MM.1S (cell line): Measurements from ENCODE around the gene KCNH1.

ENCODE experiments used
- DNase-seq: peaks from one replicate; pipeline ENCODE4 v3.0.0-alpha.2; 2015
- H2AFZ ChIP-seq: fragments of 300-600 bp; sonication (generic); 2 replicates; pipeline ENCODE4 v1.6.0; 2016; ENCODE audit warnings: antibody characterized with exemption, low read length
- H3F3A ChIP-seq: fragments of 300-600 bp; sonication (generic); 2 replicates; pipeline ENCODE4 v1.6.1; 2016; ENCODE audit warnings: mild to moderate bottlenecking, antibody characterized with exemption, low read length, moderate library complexity, mixed read lengths; ENCODE audit not compliant: insufficient read depth
- H3K27ac ChIP-seq: fragments of 300-600 bp; sonication (generic); 2 replicates; pipeline ENCODE4 v1.5.1; 2016; ENCODE audit warnings: mild to moderate bottlenecking, low read length
- H3K27me3 ChIP-seq: fragments of 300-600 bp; sonication (generic); replicated peaks from 2 replicates; pipeline ENCODE4 v1.6.0; 2016; ENCODE audit warnings: low read length; ENCODE audit not compliant: insufficient read depth
- H3K36me3 ChIP-seq: fragments of 300-600 bp; sonication (generic); replicated peaks from 2 replicates; pipeline ENCODE4 v1.6.1; 2016; ENCODE audit warnings: mild to moderate bottlenecking, low read length, mixed read lengths; ENCODE audit not compliant: insufficient read depth
- H3K4me1 ChIP-seq: fragments of 300-600 bp; sonication (generic); 2 replicates; pipeline ENCODE4 v1.6.1; 2016; ENCODE audit warnings: low read length, mixed read lengths
- H3K4me2 ChIP-seq: fragments of 300-600 bp; sonication (generic); 2 replicates; pipeline ENCODE4 v1.6.0; 2016; ENCODE audit warnings: low read depth, low read length
- H3K4me3 ChIP-seq: fragments of 300-600 bp; sonication (generic); 2 replicates; pipeline ENCODE4 v1.5.1; 2016; ENCODE audit warnings: low read length, mixed read lengths
- H3K79me2 ChIP-seq: fragments of 300-600 bp; sonication (generic); 2 replicates; pipeline ENCODE4 v1.6.1; 2016; ENCODE audit warnings: mixed run types, low read length, mixed read lengths
- H3K9ac ChIP-seq: fragments of 300-600 bp; sonication (generic); 2 replicates; pipeline ENCODE4 v1.6.1; 2016; ENCODE audit warnings: low read length, mixed read lengths
- H3K9me2 ChIP-seq: fragments of 300-600 bp; sonication (generic); replicated peaks from 2 replicates; pipeline ENCODE4 v1.6.1; 2016; ENCODE audit warnings: mild to moderate bottlenecking, low read length, mixed read lengths; ENCODE audit not compliant: insufficient read depth
- H3K9me3 ChIP-seq: fragments of 300-600 bp; sonication (generic); replicated peaks from 2 replicates; pipeline ENCODE4 v1.6.1; 2016; ENCODE audit warnings: mild to moderate bottlenecking, low read length, mixed read lengths; ENCODE audit not compliant: insufficient read depth
- H4K20me1 ChIP-seq: fragments of 300-600 bp; sonication (generic); 2 replicates; pipeline ENCODE4 v1.6.1; 2016; ENCODE audit warnings: mild to moderate bottlenecking, low read length, moderate library complexity, mixed read lengths; ENCODE audit not compliant: insufficient read depth
- EZH2 ChIP-seq: fragments of 300-600 bp; sonication (generic); optimal IDR thresholded peaks from 2 replicates; pipeline ENCODE3; 2017; ENCODE audit warnings: low read depth, mild to moderate bottlenecking, antibody characterized with exemption, low read length, mixed read lengths
- EZH2phosphoT487 ChIP-seq: fragments of 300-600 bp; sonication (generic); IDR thresholded peaks from 2 replicates; pipeline ENCODE4 v1.6.1; 2018; ENCODE audit warnings: antibody characterized with exemption, low read length
- TF ChIP-seq, protein P1 (sequence below): fragments of 300-600 bp; sonication (generic); IDR thresholded peaks from 2 replicates; pipeline ENCODE4 v1.5.1; 2016; ENCODE audit warnings: antibody characterized with exemption, low read length, mixed read lengths

KCNH1 gene

DNA sequence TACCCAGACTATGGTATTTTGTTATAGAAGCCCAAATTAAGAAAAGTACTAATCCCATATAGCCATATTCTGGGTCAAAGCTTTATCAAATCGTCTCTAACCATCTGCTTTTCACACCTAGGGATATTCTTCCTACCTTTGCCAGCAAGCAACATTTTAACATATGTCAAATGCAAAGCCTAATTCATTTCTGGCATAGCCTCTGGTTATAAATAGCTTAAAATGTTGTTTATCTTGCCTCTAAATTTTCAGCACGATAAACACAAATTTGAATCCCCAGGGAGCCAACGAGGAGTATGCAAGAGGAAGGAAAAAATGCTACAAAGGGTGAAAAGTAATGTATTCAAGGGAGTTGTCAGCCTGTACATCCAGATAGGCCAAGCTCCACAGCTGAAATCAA lies 357.2 kb downstream of the KCNH1 start:
- Histone ChIP-seq H3F3A (no peaks in the 10 kb centered on the region), H3K4me2 (no peak overlapping the region), H3K4me1 (no peaks in the 10 kb centered on the region), H3K36me3 (no peaks in the 10 kb centered on the region), H2AFZ (no peak overlapping the region), H3K9ac (no peak overlapping the region), H3K27me3 (no peaks in the 10 kb centered on the region), H3K9me2 (no peaks in the 10 kb centered on the region), H4K20me1 (no peaks in the 10 kb centered on the region), H3K27ac (no peak overlapping the region), H3K4me3 (no peak overlapping the region), H3K79me2 (no peaks in the 10 kb centered on the region), H3K9me3 (no peaks in the 10 kb centered on the region)
- TF ChIP-seq EZH2, result no peak
- TF ChIP-seq, protein P1, sequence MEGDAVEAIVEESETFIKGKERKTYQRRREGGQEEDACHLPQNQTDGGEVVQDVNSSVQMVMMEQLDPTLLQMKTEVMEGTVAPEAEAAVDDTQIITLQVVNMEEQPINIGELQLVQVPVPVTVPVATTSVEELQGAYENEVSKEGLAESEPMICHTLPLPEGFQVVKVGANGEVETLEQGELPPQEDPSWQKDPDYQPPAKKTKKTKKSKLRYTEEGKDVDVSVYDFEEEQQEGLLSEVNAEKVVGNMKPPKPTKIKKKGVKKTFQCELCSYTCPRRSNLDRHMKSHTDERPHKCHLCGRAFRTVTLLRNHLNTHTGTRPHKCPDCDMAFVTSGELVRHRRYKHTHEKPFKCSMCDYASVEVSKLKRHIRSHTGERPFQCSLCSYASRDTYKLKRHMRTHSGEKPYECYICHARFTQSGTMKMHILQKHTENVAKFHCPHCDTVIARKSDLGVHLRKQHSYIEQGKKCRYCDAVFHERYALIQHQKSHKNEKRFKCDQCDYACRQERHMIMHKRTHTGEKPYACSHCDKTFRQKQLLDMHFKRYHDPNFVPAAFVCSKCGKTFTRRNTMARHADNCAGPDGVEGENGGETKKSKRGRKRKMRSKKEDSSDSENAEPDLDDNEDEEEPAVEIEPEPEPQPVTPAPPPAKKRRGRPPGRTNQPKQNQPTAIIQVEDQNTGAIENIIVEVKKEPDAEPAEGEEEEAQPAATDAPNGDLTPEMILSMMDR, result no peak
- no peak for TF ChIP-seq EZH2phosphoT487
- no peak for DNase-seq

GRCh38 chr1:210775289-210775688 lies 358.7 kb downstream of the KCNH1 start:
- TF ChIP-seq, protein P1, result no peak
- TF ChIP-seq EZH2, result no peak
- no peak for TF ChIP-seq EZH2phosphoT487
- no peaks in the 10 kb centered on the region for H3K9me2 ChIP-seq
- H3K4me2 ChIP-seq, result no peak overlapping the region
- no peak for DNase-seq
- no peaks in the 10 kb centered on the region for H3K79me2 ChIP-seq
- no peaks in the 10 kb centered on the region for H3K36me3 ChIP-seq
- no peak overlapping the region for H3K27ac ChIP-seq
- no peak overlapping the region for H3K9ac ChIP-seq
- no peaks in the 10 kb centered on the region for H4K20me1 ChIP-seq
- H3F3A ChIP-seq, result no peaks in the 10 kb centered on the region
- H3K4me3 ChIP-seq, result no peak overlapping the region
- no peaks in the 10 kb centered on the region for H3K9me3 ChIP-seq
- H3K4me1 ChIP-seq, result no peaks in the 10 kb centered on the region
- no peak overlapping the region for H2AFZ ChIP-seq
- H3K27me3 ChIP-seq, result no peaks in the 10 kb centered on the region

- no peak overlapping the region for H3K9ac ChIP-seq
- H4K20me1 ChIP-seq, result no peaks in the 10 kb centered on the region
- H3K4me1 ChIP-seq, result no peaks in the 10 kb centered on the region
- H3K9me2 ChIP-seq, result no peaks in the 10 kb centered on the region
- no peak for TF ChIP-seq EZH2
- no peak for TF ChIP-seq EZH2phosphoT487
- TF ChIP-seq, protein P1, result no peak
- H3K9me3 ChIP-seq, result no peaks in the 10 kb centered on the region
- H3K4me2 ChIP-seq, result no peak overlapping the region
- no peak for DNase-seq
- H3F3A ChIP-seq, result no peaks in the 10 kb centered on the region
- no peak overlapping the region for H2AFZ ChIP-seq
- H3K36me3 ChIP-seq, result no peaks in the 10 kb centered on the region
- no peaks in the 10 kb centered on the region for H3K79me2 ChIP-seq
- no peak overlapping the region for H3K27ac ChIP-seq
- H3K4me3 ChIP-seq, result no peak overlapping the region
- H3K27me3 ChIP-seq, result no peaks in the 10 kb centered on the region
Measured at GRCh38 chr1:210773450-210773849, 360.5 kb downstream of the KCNH1 start.
